HepG2 (cell line): ENCODE results near the gene ATP2B2. TPM values are rescaled to one million over a fixed set of nuclear protein-coding genes. Genes with fewer than 3 reads are reported as not detected.

Experiments used
- BHLHE40 ChIP-seq: IDR thresholded peaks from 2 replicates; pipeline ENCODE4 v1.6.1; 2011; ENCODE audit warnings: low read length, improper control_type of control experiment
- KDM2A ChIP-seq: sonication (generic); formaldehyde crosslinking; IDR thresholded peaks from 2 replicates; pipeline ENCODE4 v1.4.0; 2020; ENCODE audit warnings: low read depth, missing genetic modification reagents, borderline replicate concordance
- MEIS1 ChIP-seq: sonication (generic); formaldehyde crosslinking; IDR thresholded peaks from 2 replicates; pipeline ENCODE4 v1.9.0; 2021; ENCODE audit warnings: mild to moderate bottlenecking, missing genetic modification reagents, moderate library complexity, borderline replicate concordance
- MEIS2 ChIP-seq: sonication (generic); formaldehyde crosslinking; IDR thresholded peaks from 2 replicates; pipeline ENCODE4 v1.9.0; 2021; ENCODE audit warnings: mild to moderate bottlenecking, missing genetic modification reagents
- ONECUT2 ChIP-seq: sonication (generic); formaldehyde crosslinking; IDR thresholded peaks from 2 replicates; pipeline ENCODE4 v1.4.0; 2020; ENCODE audit warnings: missing genetic modification reagents
- SAP130 ChIP-seq: IDR thresholded peaks from 2 replicates; pipeline ENCODE4 v1.6.1; 2016; ENCODE audit warnings: low read depth
- SPEN ChIP-seq: sonication (generic); formaldehyde crosslinking; IDR thresholded peaks from 2 replicates; pipeline ENCODE4 v1.5.1; 2020; ENCODE audit warnings: low read depth, mild to moderate bottlenecking, missing genetic modification reagents
- TBX3 ChIP-seq: fragments of 450-650 bp; IDR thresholded peaks from 2 replicates; pipeline ENCODE4 v1.6.1; 2017; ENCODE audit warnings: antibody characterized with exemption, mild to moderate bottlenecking, inconsistent platforms, borderline replicate concordance
- YY1 ChIP-seq: IDR thresholded peaks from 2 replicates; pipeline ENCODE4 v1.6.1; 2011; ENCODE audit warnings: low read length, low read depth, moderate library complexity, mild to moderate bottlenecking; ENCODE audit not compliant: insufficient read depth, insufficient replicate concordance
- ZFX ChIP-seq: sonication (generic); formaldehyde crosslinking; IDR thresholded peaks from 2 replicates; pipeline ENCODE4 v1.4.0; 2020; ENCODE audit warnings: mild to moderate bottlenecking, low read depth, missing genetic modification reagents, moderate library complexity
- ZNF660 ChIP-seq: sonication (generic); formaldehyde crosslinking; IDR thresholded peaks from 2 replicates; pipeline ENCODE4 v1.5.1; 2020; ENCODE audit warnings: mild to moderate bottlenecking, low read depth, missing genetic modification reagents, borderline replicate concordance
- ZNF839 ChIP-seq: sonication (generic); formaldehyde crosslinking; IDR thresholded peaks from 2 replicates; pipeline ENCODE4 v1.4.0; 2020; ENCODE audit warnings: missing genetic modification reagents, mild to moderate bottlenecking, borderline replicate concordance
- polyA plus RNA-seq, 8 experiments: library from polyadenylated mRNA; depleted of rRNA in 3 of 8; stranded (reverse) in 7 of 8; unstranded in 1 of 8; fragments of >200 nt; fragmentation: Illumina TruSeq in 4 of 8; extraction: Trizol in 4 of 8; gene quantifications; 2 replicates each; pipeline versions ENCODE4 v1.2.1 to v1.2.3, GENCODE V29; 2011 to 2016; ENCODE audit warnings: low read depth in 4 of 8, missing spikeins in 1 of 8, mixed read lengths in 1 of 8; ENCODE audit not compliant: insufficient read depth in 1 of 8
- total RNA-seq, 5 experiments: library from RNA; depleted of rRNA; stranded (reverse); fragments of >200 nt; fragmentation: Illumina TruSeq; extraction: Trizol; gene quantifications; 2 replicates each; pipeline ENCODE4 v1.2.3, GENCODE V29; 2016; ENCODE audit warnings: low read depth in 1 of 5
- TF ChIP-seq, protein P1 (sequence below): IDR thresholded peaks from 2 replicates; pipeline ENCODE4 v1.6.1; 2016; ENCODE audit warnings: mild to moderate bottlenecking, missing biosample characterization, missing genetic modification reagents
- TF ChIP-seq, protein P2 (sequence below): sonication (generic); formaldehyde crosslinking; IDR thresholded peaks from 2 replicates; pipeline ENCODE4 v1.4.0; 2020; ENCODE audit warnings: mild to moderate bottlenecking, missing genetic modification reagents
- TF ChIP-seq, protein P3 (sequence below), 2 experiments: fragments of 450-650 bp in 1 of 2; sonication (generic) in 1 of 2; formaldehyde crosslinking in 1 of 2; IDR thresholded peaks; 2 replicates each; pipeline versions ENCODE4 v1.6.1 to v1.8.0; 2016 to 2022; ENCODE audit warnings: antibody characterized with exemption in 1 of 2, mild to moderate bottlenecking in 1 of 2, missing genetic modification reagents in 1 of 2

The ATP2B2 gene
- total and polyA plus RNA-seq, 2 of the 13 experiments (the other 11 are each of a cell fraction or from before 2014, with no cell fraction given): 1.5 to 2.3 TPM

DNA sequence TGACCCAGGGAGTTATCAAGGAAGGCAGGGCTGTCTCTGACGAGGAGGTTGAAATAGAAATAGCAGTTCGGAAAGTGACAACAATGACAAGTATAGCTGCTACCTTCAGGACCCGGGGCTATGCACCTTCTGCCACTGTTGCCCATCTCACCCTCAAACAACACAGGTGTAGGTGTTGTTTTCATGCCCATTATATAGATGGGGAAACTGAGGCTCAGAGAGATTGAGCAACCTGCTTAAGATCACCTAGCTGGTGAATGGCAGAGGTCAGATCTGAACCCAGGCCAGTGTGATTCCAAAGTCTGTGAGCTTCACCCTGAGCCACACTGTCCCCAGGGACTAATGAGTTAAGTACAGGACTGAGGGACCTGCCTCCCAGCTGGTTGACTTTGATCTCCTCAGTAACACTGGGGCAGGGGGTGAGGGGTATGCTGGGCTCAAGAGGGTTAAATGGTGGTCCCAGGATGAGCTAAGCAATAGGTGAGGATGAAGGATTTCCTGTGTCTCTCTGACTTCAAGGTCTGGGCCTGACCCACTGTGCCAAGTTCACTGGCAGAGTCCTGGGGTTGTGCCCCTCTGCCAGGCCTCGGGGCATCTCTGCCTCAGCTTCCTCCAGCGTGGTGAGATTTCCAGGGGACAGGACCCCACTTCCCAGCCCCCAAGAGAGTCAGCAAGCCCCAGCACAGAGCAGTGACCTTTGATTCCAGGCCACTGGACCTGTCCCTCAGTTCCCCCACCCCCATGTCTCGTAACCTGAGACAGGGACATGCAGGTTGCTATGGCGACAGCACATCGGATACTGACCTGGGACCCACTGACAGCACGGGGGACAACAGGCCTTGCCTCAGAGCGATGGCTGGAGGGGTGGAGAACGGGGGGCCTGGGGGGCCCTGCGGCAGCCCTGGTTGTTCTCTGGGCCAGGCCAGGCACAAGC lies 35.0 kb downstream of the ATP2B2 start (continued):
- TF ChIP-seq MEIS2 (CRISPR knock-in tag): 0 out of 2 replicates have a peak, but pooled peaks have one; percentile 31
- no peak for TF ChIP-seq KDM2A (CRISPR knock-in tag)
- TF ChIP-seq YY1: peak; percentile 8
- TF ChIP-seq, protein P1, sequence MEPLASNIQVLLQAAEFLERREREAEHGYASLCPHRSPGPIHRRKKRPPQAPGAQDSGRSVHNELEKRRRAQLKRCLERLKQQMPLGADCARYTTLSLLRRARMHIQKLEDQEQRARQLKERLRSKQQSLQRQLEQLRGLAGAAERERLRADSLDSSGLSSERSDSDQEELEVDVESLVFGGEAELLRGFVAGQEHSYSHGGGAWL: no peak
- TF ChIP-seq ZFX (CRISPR knock-in tag): peak; percentile 61
- TF ChIP-seq SPEN (CRISPR knock-in tag): peak; percentile 42; the same call in 1 of the 2 replicates
- TF ChIP-seq, protein P2, sequence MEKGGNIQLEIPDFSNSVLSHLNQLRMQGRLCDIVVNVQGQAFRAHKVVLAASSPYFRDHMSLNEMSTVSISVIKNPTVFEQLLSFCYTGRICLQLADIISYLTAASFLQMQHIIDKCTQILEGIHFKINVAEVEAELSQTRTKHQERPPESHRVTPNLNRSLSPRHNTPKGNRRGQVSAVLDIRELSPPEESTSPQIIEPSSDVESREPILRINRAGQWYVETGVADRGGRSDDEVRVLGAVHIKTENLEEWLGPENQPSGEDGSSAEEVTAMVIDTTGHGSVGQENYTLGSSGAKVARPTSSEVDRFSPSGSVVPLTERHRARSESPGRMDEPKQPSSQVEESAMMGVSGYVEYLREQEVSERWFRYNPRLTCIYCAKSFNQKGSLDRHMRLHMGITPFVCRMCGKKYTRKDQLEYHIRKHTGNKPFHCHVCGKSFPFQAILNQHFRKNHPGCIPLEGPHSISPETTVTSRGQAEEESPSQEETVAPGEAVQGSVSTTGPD (CRISPR knock-in tag): no peak
- TF ChIP-seq SAP130 (CRISPR knock-in tag): peak; percentile 42; the same call in 1 of the 2 replicates
- TF ChIP-seq ZNF839: no peak
- TF ChIP-seq MEIS1: no peak
- TF ChIP-seq ZNF660 (CRISPR knock-in tag): no peak
- no peak for TF ChIP-seq TBX3
- TF ChIP-seq ONECUT2 (CRISPR knock-in tag): no peak
- TF ChIP-seq, protein P3, sequence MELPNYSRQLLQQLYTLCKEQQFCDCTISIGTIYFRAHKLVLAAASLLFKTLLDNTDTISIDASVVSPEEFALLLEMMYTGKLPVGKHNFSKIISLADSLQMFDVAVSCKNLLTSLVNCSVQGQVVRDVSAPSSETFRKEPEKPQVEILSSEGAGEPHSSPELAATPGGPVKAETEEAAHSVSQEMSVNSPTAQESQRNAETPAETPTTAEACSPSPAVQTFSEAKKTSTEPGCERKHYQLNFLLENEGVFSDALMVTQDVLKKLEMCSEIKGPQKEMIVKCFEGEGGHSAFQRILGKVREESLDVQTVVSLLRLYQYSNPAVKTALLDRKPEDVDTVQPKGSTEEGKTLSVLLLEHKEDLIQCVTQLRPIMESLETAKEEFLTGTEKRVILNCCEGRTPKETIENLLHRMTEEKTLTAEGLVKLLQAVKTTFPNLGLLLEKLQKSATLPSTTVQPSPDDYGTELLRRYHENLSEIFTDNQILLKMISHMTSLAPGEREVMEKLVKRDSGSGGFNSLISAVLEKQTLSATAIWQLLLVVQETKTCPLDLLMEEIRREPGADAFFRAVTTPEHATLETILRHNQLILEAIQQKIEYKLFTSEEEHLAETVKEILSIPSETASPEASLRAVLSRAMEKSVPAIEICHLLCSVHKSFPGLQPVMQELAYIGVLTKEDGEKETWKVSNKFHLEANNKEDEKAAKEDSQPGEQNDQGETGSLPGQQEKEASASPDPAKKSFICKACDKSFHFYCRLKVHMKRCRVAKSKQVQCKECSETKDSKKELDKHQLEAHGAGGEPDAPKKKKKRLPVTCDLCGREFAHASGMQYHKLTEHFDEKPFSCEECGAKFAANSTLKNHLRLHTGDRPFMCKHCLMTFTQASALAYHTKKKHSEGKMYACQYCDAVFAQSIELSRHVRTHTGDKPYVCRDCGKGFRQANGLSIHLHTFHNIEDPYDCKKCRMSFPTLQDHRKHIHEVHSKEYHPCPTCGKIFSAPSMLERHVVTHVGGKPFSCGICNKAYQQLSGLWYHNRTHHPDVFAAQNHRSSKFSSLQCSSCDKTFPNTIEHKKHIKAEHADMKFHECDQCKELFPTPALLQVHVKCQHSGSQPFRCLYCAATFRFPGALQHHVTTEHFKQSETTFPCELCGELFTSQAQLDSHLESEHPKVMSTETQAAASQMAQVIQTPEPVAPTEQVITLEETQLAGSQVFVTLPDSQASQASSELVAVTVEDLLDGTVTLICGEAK (IDR thresholded peaks at IDR 0.05): no peak
- TF ChIP-seq, protein P3 (CRISPR knock-in tag; IDR thresholded peaks at IDR 0.05): no peak
- TF ChIP-seq BHLHE40: no peak
